Activated CD4-positive, alpha-beta T cell treated with anti-CD3 and anti-CD28 coated beads for 48 hours (primary cell): Measurements from ENCODE around the gene NUFIP2.
"Not testable (repeated sequence)": the region's sequence is repeated elsewhere in the genome, so short reads cannot be mapped to it uniquely, and the experiment has no call there.

Source experiments
- DNase-seq: peaks from one replicate; pipeline ENCODE4 v3.0.0-alpha.2; 2020

Gene NUFIP2

GRCh38 chr17:29293890-29294579 lies at the start of gene NUFIP2:
Gene NUFIP2, minus strand, starts transcription at chr17:29294148. Its CDS starts 89 bp downstream, at chr17:29294059.
- DNase-seq, result peak; percentile 99

- no peak for DNase-seq
Measured at GRCh38 chr17:29342158-29342765, 48.3 kb upstream of the NUFIP2 start.

- DNase-seq, result no peak
Measured at GRCh38 chr17:29341726-29342125, 47.8 kb upstream of the NUFIP2 start.

GRCh38 chr17:29339016-29339415 lies 45.1 kb upstream of the NUFIP2 start:
- not testable (repeated sequence) for DNase-seq

GRCh38 chr17:29331708-29332085 lies 37.7 kb upstream of the NUFIP2 start:
- no peak for DNase-seq

- no peak for DNase-seq
Measured at GRCh38 chr17:29331075-29331707, 37.2 kb upstream of the NUFIP2 start.

- no peak for DNase-seq
Measured at GRCh38 chr17:29327412-29327811, 33.5 kb upstream of the NUFIP2 start.

- DNase-seq, result no peak
Measured at GRCh38 chr17:29326023-29326813, 32.3 kb upstream of the NUFIP2 start.

- no peak for DNase-seq
Measured at GRCh38 chr17:29322363-29322762, 28.4 kb upstream of the NUFIP2 start.

GRCh38 chr17:29303386-29303785 lies 9.4 kb upstream of the NUFIP2 start:
- DNase-seq, result no peak

- no peak for DNase-seq
Measured at GRCh38 chr17:29299031-29299430, 5.1 kb upstream of the NUFIP2 start.

- DNase-seq, result no peak
Measured at GRCh38 chr17:29295420-29295819, 1.5 kb upstream of the NUFIP2 start.

- no peak for DNase-seq
Measured at GRCh38 chr17:29294580-29294900, 592 bp upstream of the NUFIP2 start.

GRCh38 chr17:29292992-29293889 lies 707 bp downstream of the NUFIP2 start:
- DNase-seq, result peak; percentile 77

GRCh38 chr17:29292071-29292991 lies 1.6 kb downstream of the NUFIP2 start:
- peak; percentile 66 for DNase-seq

- no peak for DNase-seq
Measured at GRCh38 chr17:29291163-29291752, 2.7 kb downstream of the NUFIP2 start.

- DNase-seq, result no peak
Measured at GRCh38 chr17:29289852-29290251, 4.1 kb downstream of the NUFIP2 start.

- no peak for DNase-seq
Measured at GRCh38 chr17:29283961-29284360, 10.0 kb downstream of the NUFIP2 start.

GRCh38 chr17:29283496-29283895 lies 10.5 kb downstream of the NUFIP2 start:
- DNase-seq, result no peak

- no peak for DNase-seq
Measured at GRCh38 chr17:29279397-29280070, 14.4 kb downstream of the NUFIP2 start.
